ENCODE measurements around the gene DNAJA3.

DNA sequence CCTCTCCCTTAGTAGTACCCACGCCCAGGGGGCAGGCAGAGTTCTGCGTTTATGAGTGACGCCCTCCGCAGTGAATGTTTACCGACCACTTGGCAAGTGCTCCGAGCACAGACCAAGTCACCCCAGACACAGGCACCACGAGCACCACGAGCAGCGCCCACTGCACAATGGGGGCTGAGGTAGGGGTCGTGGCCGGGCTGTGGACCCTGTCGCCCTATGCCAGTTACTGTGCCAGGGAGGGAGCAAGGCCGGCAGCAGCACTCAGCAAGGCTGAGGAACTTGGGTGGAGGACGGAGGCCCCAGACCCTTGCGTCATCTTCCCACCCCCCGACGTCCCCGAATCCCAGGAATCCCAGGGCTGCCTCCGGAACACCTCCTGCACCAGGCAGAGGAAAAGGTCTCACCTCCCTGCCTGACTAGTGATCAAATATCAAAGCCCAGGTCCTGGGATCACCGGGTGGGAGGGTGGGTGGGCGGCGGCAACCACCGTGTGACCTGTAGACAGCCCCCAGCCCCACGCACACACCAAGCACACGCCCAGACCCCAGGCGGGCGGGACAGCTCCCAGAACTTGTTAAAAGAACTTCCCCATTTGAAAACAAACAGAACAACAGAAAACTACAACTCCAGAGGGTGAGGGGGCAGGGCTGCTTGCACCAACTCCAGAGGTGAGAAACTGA, 48.6 kb upstream of the DNAJA3 start:
- TF ChIP-seq, protein P1, sequence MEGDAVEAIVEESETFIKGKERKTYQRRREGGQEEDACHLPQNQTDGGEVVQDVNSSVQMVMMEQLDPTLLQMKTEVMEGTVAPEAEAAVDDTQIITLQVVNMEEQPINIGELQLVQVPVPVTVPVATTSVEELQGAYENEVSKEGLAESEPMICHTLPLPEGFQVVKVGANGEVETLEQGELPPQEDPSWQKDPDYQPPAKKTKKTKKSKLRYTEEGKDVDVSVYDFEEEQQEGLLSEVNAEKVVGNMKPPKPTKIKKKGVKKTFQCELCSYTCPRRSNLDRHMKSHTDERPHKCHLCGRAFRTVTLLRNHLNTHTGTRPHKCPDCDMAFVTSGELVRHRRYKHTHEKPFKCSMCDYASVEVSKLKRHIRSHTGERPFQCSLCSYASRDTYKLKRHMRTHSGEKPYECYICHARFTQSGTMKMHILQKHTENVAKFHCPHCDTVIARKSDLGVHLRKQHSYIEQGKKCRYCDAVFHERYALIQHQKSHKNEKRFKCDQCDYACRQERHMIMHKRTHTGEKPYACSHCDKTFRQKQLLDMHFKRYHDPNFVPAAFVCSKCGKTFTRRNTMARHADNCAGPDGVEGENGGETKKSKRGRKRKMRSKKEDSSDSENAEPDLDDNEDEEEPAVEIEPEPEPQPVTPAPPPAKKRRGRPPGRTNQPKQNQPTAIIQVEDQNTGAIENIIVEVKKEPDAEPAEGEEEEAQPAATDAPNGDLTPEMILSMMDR (IDR thresholded peaks at IDR 0.05), result no peak
- TF ChIP-seq POLR2A (IDR thresholded peaks at IDR 0.05), result no peak

Measured in testis (tissue), 2 donors.